Neuron (in vitro differentiated cells): ENCODE data around the gene WDR36.

Experiments used
- H2AFZ ChIP-seq: one replicate; pipeline ENCODE4 v1.6.1; 2013; ENCODE audit warnings: low read depth, mild to moderate bottlenecking, inconsistent platforms, low read length, moderate library complexity
- H3K27me3 ChIP-seq: one replicate; pipeline ENCODE4 v1.6.1; 2013; ENCODE audit warnings: low read length; ENCODE audit not compliant: insufficient read depth
- H3K36me3 ChIP-seq: one replicate; pipeline ENCODE4 v1.6.1; 2013; ENCODE audit warnings: low read length; ENCODE audit not compliant: insufficient read depth
- H3K4me1 ChIP-seq: one replicate; pipeline ENCODE4 v1.6.1; 2013; ENCODE audit warnings: low read length; ENCODE audit not compliant: insufficient read depth
- H3K4me3 ChIP-seq: 2 replicates; pipeline ENCODE4 v1.5.1; 2013; ENCODE audit warnings: mild to moderate bottlenecking, low read length, moderate library complexity
- H3K9me3 ChIP-seq: one replicate; pipeline ENCODE4 v1.6.1; 2013; ENCODE audit warnings: low read length

Gene WDR36

GRCh38 chr5:111072949-111073682 is 19.0 kb upstream of the WDR36 start:
- H2AFZ ChIP-seq: peak overlapping the region; percentile 74
- peaks cover 17% of the 10 kb centered on the region for H3K4me1 ChIP-seq
- H3K36me3 ChIP-seq: no peaks in the 10 kb centered on the region
- peaks cover 76% of the 10 kb centered on the region for H3K27me3 ChIP-seq
- H3K4me3 ChIP-seq: peak overlapping the region; percentile 52
- no peaks in the 10 kb centered on the region for H3K9me3 ChIP-seq

DNA sequence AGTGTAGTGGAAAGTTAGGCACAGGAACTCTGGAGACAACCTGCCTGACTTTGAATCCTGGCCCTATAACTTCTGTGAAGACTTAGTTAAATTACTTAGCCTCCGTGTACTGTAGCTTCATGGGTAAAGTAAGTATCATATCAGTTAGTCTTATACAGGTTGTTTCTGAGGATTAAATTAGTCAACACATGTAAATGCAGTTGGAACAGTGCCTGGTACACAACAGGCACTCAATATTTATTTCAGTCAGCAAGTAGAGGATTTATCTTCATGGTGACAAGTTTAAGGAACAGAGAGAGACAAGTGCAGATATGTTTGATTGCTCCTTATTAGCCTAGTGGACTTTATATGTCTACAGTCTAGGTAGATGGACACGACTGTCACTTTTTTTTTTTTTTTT is 17.9 kb upstream of the WDR36 start:
- no peaks in the 10 kb centered on the region for H3K9me3 ChIP-seq
- H3K36me3 ChIP-seq: no peaks in the 10 kb centered on the region
- H3K27me3 ChIP-seq: peaks cover 65% of the 10 kb centered on the region
- H3K4me3 ChIP-seq: no peak overlapping the region
- peaks cover 17% of the 10 kb centered on the region for H3K4me1 ChIP-seq
- H2AFZ ChIP-seq: no peak overlapping the region

DNA sequence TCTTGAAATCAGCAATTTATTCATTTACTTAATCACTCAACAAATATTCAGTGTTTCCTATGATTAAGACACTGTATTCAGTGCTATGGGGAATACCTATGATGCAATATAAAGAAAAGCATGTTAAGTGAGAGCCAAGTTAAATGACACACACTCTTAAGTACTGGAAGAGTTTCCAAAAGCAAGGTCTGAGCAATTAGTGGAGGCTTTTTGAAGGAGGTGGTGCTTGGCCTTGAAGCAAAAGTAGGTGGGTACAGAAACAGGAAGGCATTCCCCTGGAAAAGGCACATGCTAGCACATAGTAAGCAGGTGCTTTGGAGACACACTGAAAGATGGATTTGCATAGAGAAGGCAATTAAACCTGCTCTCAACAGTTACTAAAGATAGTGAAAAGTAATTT is 16.6 kb upstream of the WDR36 start:
- H3K4me3 ChIP-seq: no peak overlapping the region
- peaks cover 56% of the 10 kb centered on the region for H3K27me3 ChIP-seq

DNA sequence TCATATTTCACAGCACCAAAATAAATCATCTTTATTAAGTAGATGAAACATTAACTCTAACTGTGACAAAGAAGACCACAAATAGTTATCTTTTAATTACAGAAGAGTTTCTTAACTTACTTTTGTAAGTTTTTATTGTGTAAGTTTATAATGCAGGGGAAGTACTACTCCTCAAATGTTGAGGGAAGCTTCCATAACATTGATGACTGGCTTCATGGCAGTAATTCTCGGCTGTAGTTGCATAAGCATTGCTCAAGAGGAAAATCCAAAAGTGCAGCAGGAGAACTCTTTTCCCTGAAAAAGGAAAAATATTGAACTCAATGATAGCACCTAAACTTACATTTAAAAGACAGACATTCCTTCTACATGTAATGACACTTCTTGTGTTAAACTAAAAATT is 16.1 kb upstream of the WDR36 start:
- Histone ChIP-seq H3K27me3 (peaks cover 52% of the 10 kb centered on the region), H2AFZ (no peak overlapping the region), H3K4me1 (peaks cover 10% of the 10 kb centered on the region), H3K9me3 (no peaks in the 10 kb centered on the region), H3K4me3 (no peak overlapping the region), H3K36me3 (no peaks in the 10 kb centered on the region)

More for the DNA sequence above, 16.6 kb upstream of the WDR36 start:
- Histone ChIP-seq H2AFZ (no peak overlapping the region), H3K36me3 (no peaks in the 10 kb centered on the region), H3K4me1 (peaks cover 15% of the 10 kb centered on the region), H3K9me3 (no peaks in the 10 kb centered on the region)

- Histone ChIP-seq H3K4me3 (no peak overlapping the region), H3K4me1 (peaks cover 10% of the 10 kb centered on the region), H2AFZ (no peak overlapping the region), H3K9me3 (no peaks in the 10 kb centered on the region), H3K27me3 (peaks cover 42% of the 10 kb centered on the region), H3K36me3 (no peaks in the 10 kb centered on the region)
Measured at GRCh38 chr5:111077678-111078077, 14.5 kb upstream of the WDR36 start.

GRCh38 chr5:111079846-111080245 is 12.3 kb upstream of the WDR36 start:
- H3K9me3 ChIP-seq: no peaks in the 10 kb centered on the region
- H3K4me3 ChIP-seq: no peak overlapping the region
- H2AFZ ChIP-seq: no peak overlapping the region
- peaks cover 26% of the 10 kb centered on the region for H3K27me3 ChIP-seq
- no peaks in the 10 kb centered on the region for H3K36me3 ChIP-seq
- no peaks in the 10 kb centered on the region for H3K4me1 ChIP-seq

GRCh38 chr5:111083323-111083722 is 8.8 kb upstream of the WDR36 start:
- no peak overlapping the region for H3K4me3 ChIP-seq
- no peaks in the 10 kb centered on the region for H3K36me3 ChIP-seq
- no peaks in the 10 kb centered on the region for H3K4me1 ChIP-seq
- H3K27me3 ChIP-seq: peaks cover 10% of the 10 kb centered on the region
- no peak overlapping the region for H2AFZ ChIP-seq
- no peaks in the 10 kb centered on the region for H3K9me3 ChIP-seq

- no peak overlapping the region for H3K4me3 ChIP-seq
- H3K36me3 ChIP-seq: peaks cover 33% of the 10 kb centered on the region
- H3K9me3 ChIP-seq: peaks cover 3% of the 10 kb centered on the region
- H2AFZ ChIP-seq: no peak overlapping the region
- H3K4me1 ChIP-seq: peaks cover 11% of the 10 kb centered on the region
- no peaks in the 10 kb centered on the region for H3K27me3 ChIP-seq
Measured at GRCh38 chr5:111095982-111096381, 3.8 kb downstream of the WDR36 start.

GRCh38 chr5:111099058-111099778 is 7.1 kb downstream of the WDR36 start:
- no peaks in the 10 kb centered on the region for H3K9me3 ChIP-seq
- H3K36me3 ChIP-seq: peaks cover 59% of the 10 kb centered on the region
- H3K27me3 ChIP-seq: no peaks in the 10 kb centered on the region

DNA sequence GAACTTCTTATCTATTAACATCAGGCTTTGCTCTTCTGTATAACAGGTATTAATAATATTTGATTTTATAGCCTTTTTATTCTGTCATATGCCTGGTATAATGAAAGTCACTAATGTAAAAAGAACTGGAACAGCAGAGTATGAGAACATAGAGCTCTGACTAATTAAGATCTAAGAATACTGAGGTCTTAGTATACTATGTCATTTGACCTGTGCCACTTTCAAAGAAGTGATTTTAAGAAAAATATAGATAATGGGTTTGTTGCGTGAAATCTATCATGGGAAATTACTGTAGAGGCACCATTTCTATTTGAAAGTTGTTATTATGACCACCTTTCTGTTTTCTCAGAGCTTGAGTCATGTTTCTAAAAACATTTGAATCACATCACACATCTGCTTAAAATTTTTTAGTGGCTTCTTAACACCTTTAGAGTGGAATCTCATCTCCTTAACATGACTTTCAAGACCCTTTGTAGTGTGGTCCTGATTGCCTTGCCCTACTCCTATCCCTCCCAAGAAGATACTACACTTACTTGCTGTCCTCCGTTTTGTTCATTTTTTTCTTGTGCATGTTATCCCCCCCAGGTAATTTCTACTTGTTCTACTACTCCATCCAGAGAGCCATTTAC is 14.3 kb downstream of the WDR36 start:
- H2AFZ ChIP-seq: no peak overlapping the region

More at GRCh38 chr5:111099058-111099778, 7.1 kb downstream of the WDR36 start:
- peaks cover under 1% of the 10 kb centered on the region for H3K4me1 ChIP-seq
- H2AFZ ChIP-seq: no peak overlapping the region
- H3K4me3 ChIP-seq: no peak overlapping the region

DNA sequence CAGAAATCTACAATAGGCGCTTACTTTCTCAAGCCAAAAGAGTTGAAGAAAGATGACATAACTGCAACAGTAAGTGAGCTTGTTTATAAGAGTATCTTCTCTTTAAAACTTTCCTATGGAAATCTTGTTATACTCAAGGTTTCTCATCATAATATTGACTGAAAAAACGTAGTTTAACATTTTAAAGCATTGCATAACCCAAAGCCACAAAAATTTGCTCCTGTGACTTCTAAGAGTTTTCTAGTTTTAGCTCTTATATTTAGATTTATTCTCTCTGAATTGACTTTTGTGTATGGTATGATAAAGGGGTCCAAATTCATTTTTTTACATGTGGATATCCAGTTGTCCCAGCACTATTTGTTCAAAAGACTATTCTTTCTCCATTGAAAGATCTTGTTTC is 15.2 kb downstream of the WDR36 start:
- Histone ChIP-seq H3K36me3 (peaks cover 80% of the 10 kb centered on the region), H2AFZ (no peak overlapping the region), H3K27me3 (no peaks in the 10 kb centered on the region), H3K9me3 (no peaks in the 10 kb centered on the region), H3K4me3 (no peak overlapping the region), H3K4me1 (no peaks in the 10 kb centered on the region)

More for the DNA sequence above, 14.3 kb downstream of the WDR36 start:
- H3K4me1 ChIP-seq: no peaks in the 10 kb centered on the region
- H3K4me3 ChIP-seq: no peak overlapping the region
- no peaks in the 10 kb centered on the region for H3K27me3 ChIP-seq
- no peaks in the 10 kb centered on the region for H3K9me3 ChIP-seq
- H3K36me3 ChIP-seq: peaks cover 79% of the 10 kb centered on the region

DNA sequence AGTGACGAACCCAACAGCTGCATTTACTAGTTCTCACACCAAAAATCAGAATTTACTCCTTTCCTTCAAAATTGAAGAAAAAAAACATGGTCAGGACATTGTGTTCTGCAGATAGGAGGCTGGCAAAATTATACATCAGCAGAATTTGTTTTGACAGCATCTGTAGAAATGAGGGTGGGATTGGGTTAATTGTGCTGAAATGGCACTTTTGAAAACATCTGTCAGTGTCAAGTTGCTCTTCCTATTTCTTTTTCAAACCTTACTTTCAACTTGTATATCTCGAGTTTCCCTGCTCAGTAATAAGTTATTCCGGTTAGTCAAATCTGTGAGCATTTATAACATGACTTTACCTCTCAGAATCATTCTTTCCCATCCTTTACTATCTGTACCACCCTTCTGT is 19.8 kb downstream of the WDR36 start:
- no peaks in the 10 kb centered on the region for H3K27me3 ChIP-seq
- no peak overlapping the region for H2AFZ ChIP-seq
- H3K36me3 ChIP-seq: peaks cover 66% of the 10 kb centered on the region
- H3K9me3 ChIP-seq: no peaks in the 10 kb centered on the region
- H3K4me1 ChIP-seq: no peaks in the 10 kb centered on the region
- H3K4me3 ChIP-seq: no peak overlapping the region

DNA sequence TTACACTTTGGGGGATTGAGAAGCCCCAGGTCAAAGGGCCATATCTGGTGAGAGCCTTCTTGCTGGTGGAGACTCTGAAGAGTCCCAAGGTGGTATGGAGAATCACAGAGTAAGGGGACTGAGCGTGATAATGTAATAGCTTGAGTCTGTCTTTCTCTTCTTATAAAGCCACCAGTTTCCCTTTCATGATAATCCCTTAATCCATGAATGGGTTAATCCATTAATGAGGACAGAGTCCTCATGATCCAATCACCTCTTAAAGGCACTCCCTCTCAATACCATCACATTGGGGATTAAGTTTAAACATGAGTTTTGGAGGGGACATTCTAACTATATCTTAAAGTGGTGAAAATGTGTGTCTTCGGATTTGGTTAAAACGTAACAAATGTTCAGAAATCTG is 21.5 kb downstream of the WDR36 start:
- H3K4me3 ChIP-seq: no peak overlapping the region
- peaks cover 64% of the 10 kb centered on the region for H3K36me3 ChIP-seq
- no peaks in the 10 kb centered on the region for H3K27me3 ChIP-seq
- no peaks in the 10 kb centered on the region for H3K9me3 ChIP-seq
- no peak overlapping the region for H2AFZ ChIP-seq
- H3K4me1 ChIP-seq: no peaks in the 10 kb centered on the region
